Cardiac muscle cell (in vitro differentiated cells and primary cell): ENCODE results near the gene NFAM1. TPM values are rescaled to one million over a fixed set of nuclear protein-coding genes. Genes with fewer than 3 reads are reported as not detected.

Experiments used
- DNase-seq, 2 donors: peaks; one replicate each; pipeline versions ENCODE4 v3.0.0 to v3.0.0-alpha.2; 2010 to 2017; ENCODE audit warnings: low read depth in 1 of 2, low spot score in 1 of 2
- H3K27ac ChIP-seq: fragments of 200-600 bp; sonication (generic); 2 replicates; pipeline ENCODE4 v1.5.1; 2016
- H3K27me3 ChIP-seq: fragments of 200-600 bp; sonication (generic); 2 replicates; pipeline ENCODE4 v1.6.0; 2016; ENCODE audit warnings: control low read depth
- H3K36me3 ChIP-seq: fragments of 200-600 bp; sonication (generic); 2 replicates; pipeline ENCODE4 v1.5.1; 2016; ENCODE audit warnings: control low read depth
- H3K4me1 ChIP-seq: fragments of 200-600 bp; sonication (generic); 2 replicates; pipeline ENCODE4 v1.8.1; 2017; ENCODE audit warnings: low read depth, mild to moderate bottlenecking, mixed run types
- H3K4me3 ChIP-seq: fragments of 200-600 bp; sonication (generic); 2 replicates; pipeline ENCODE4 v1.5.1; 2016; ENCODE audit warnings: mild to moderate bottlenecking
- H3K9me3 ChIP-seq: fragments of 200-600 bp; sonication (generic); 2 replicates; pipeline ENCODE4 v1.5.1; 2017; ENCODE audit warnings: low read depth, mild to moderate bottlenecking, control low read depth
- CTCF ChIP-seq: IDR thresholded peaks from 2 replicates; pipeline ENCODE4 v1.5.1; 2012; ENCODE audit warnings: low read depth, mild to moderate bottlenecking, low read length
- polyA plus RNA-seq: library from polyadenylated mRNA; unstranded; fragments of >200 nt; fragmentation: Nextera tagmentation; extraction: Ambion mirVana; gene quantifications from 2 replicates; pipeline ENCODE4 v1.2.1, GENCODE V29; 2016
- total RNA-seq: library from RNA; depleted of rRNA; stranded (reverse); fragments of >200 nt; gene quantifications from 2 replicates; pipeline ENCODE4 v1.2.3, GENCODE V29; 2016

The NFAM1 gene
- total and polyA plus RNA-seq, 2 experiments from 2014 or later: 0.97 to 2.1 TPM

- H3K27ac ChIP-seq: no peak overlapping the region
- H3K27me3 ChIP-seq: no peaks in the 10 kb centered on the region
These were observed 30.5 kb downstream of the NFAM1 start for GRCh38 chr22:42401535-42402334.

GRCh38 chr22:42400811-42401534 lies 31.2 kb downstream of the NFAM1 start:
- no peaks in the 10 kb centered on the region for H3K4me1 ChIP-seq
- DNase-seq: no peak
- H3K36me3 ChIP-seq: no peaks in the 10 kb centered on the region
- TF ChIP-seq CTCF: no peak
- no peaks in the 10 kb centered on the region for H3K27me3 ChIP-seq
- H3K9me3 ChIP-seq: no peaks in the 10 kb centered on the region
- H3K4me3 ChIP-seq: no peak overlapping the region
- no peak overlapping the region for H3K27ac ChIP-seq

More at GRCh38 chr22:42401535-42402334, 30.5 kb downstream of the NFAM1 start:
- no peaks in the 10 kb centered on the region for H3K4me1 ChIP-seq
- no peak for DNase-seq
- no peak for TF ChIP-seq CTCF
- H3K36me3 ChIP-seq: no peaks in the 10 kb centered on the region
- H3K9me3 ChIP-seq: no peaks in the 10 kb centered on the region
- no peak overlapping the region for H3K4me3 ChIP-seq

GRCh38 chr22:42399315-42400271 lies 32.6 kb downstream of the NFAM1 start:
- Histone ChIP-seq H3K27me3 (no peaks in the 10 kb centered on the region), H3K27ac (peak overlapping the region; percentile 65), H3K36me3 (no peaks in the 10 kb centered on the region), H3K9me3 (no peaks in the 10 kb centered on the region), H3K4me1 (no peaks in the 10 kb centered on the region), H3K4me3 (no peak overlapping the region)
- no peak for TF ChIP-seq CTCF
- DNase-seq: peak; percentile 3 to 92

GRCh38 chr22:42397332-42398249 lies 34.6 kb downstream of the NFAM1 start:
- Histone ChIP-seq H3K9me3 (no peaks in the 10 kb centered on the region), H3K4me3 (no peak overlapping the region), H3K36me3 (no peaks in the 10 kb centered on the region), H3K27me3 (no peaks in the 10 kb centered on the region), H3K4me1 (no peaks in the 10 kb centered on the region), H3K27ac (no peak overlapping the region)
- DNase-seq: no peak
- no peak for TF ChIP-seq CTCF
